ENCODE results near the gene ARHGAP24. TPM values are rescaled to one million over a fixed set of nuclear protein-coding genes. Genes with fewer than 3 reads are reported as not detected.

ARHGAP24 gene
- total RNA-seq, 3 donors from 2014 or later = 20.6 to 60.2 (median 37.2) TPM

- no peak for DNase-seq (ENCODE audit: low spot score in 2 of 2)
- Histone ChIP-seq H3K36me3 (no peaks in the 10 kb centered on the region), H3K27me3 (no peaks in the 10 kb centered on the region), H3K4me1 (no peaks in the 10 kb centered on the region), H3K9me3 (no peaks in the 10 kb centered on the region), H3K4me3 (no peak overlapping the region), H3K27ac (no peak overlapping the region)
- no peak for TF ChIP-seq CTCF (IDR thresholded peaks at IDR 0.05)
- no peak for TF ChIP-seq POLR2A (IDR thresholded peaks at IDR 0.05)
- no peak for TF ChIP-seq POLR2AphosphoS5 (IDR thresholded peaks at IDR 0.05)
- intact Hi-C loops (cut with DNase I; ENCODE audit: low total_unique reads) = no loop called here
These were observed 348.3 kb downstream of the ARHGAP24 start for GRCh38 chr4:85823295-85823694.

GRCh38 chr4:85824166-85824945, 349.4 kb downstream of the ARHGAP24 start:
- intact Hi-C loops (cut with DNase I; ENCODE audit: low total_unique reads) = no loop called here
- Histone ChIP-seq H3K9me3 (no peaks in the 10 kb centered on the region), H3K36me3 (no peaks in the 10 kb centered on the region), H3K4me3 (no peak overlapping the region), H3K27me3 (no peaks in the 10 kb centered on the region), H3K4me1 (no peaks in the 10 kb centered on the region), H3K27ac (no peak overlapping the region)
- DNase-seq (ENCODE audit: low spot score in 2 of 2) = no peak
- TF ChIP-seq POLR2AphosphoS5 (IDR thresholded peaks at IDR 0.05) = no peak

GRCh38 chr4:85826060-85826678, 351.2 kb downstream of the ARHGAP24 start:
- H3K4me3 ChIP-seq = no peak overlapping the region
- no peaks in the 10 kb centered on the region for H3K9me3 ChIP-seq
- TF ChIP-seq POLR2A (IDR thresholded peaks at IDR 0.05) = no peak
- TF ChIP-seq POLR2AphosphoS5 (IDR thresholded peaks at IDR 0.05) = no peak
- TF ChIP-seq CTCF (IDR thresholded peaks at IDR 0.05) = no peak
- no peaks in the 10 kb centered on the region for H3K36me3 ChIP-seq
- no peak overlapping the region for H3K27ac ChIP-seq
- DNase-seq (ENCODE audit: low spot score in 2 of 2) = no peak
- H3K4me1 ChIP-seq = no peaks in the 10 kb centered on the region
- H3K27me3 ChIP-seq = no peaks in the 10 kb centered on the region
- intact Hi-C loops (cut with DNase I; ENCODE audit: low total_unique reads) = no loop called here

GRCh38 chr4:85828027-85828890, 353.3 kb downstream of the ARHGAP24 start:
- TF ChIP-seq POLR2AphosphoS5 (IDR thresholded peaks at IDR 0.05) (no peak), POLR2A (IDR thresholded peaks at IDR 0.05) (no peak), CTCF (IDR thresholded peaks at IDR 0.05) (no peak)
- Histone ChIP-seq H3K4me3 (peak overlapping the region in 2 of 3 donors; percentile 26 to 56), H3K36me3 (no peaks in the 10 kb centered on the region), H3K9me3 (no peaks in the 10 kb centered on the region), H3K27ac (peak overlapping the region; percentile 72 to 74), H3K4me1 (no peaks in the 10 kb centered on the region), H3K27me3 (no peaks in the 10 kb centered on the region)
- DNase-seq (ENCODE audit: low spot score in 2 of 2) = no peak
- intact Hi-C loops (cut with DNase I; ENCODE audit: low total_unique reads) = no loop called here

- Histone ChIP-seq H3K9me3 (no peaks in the 10 kb centered on the region), H3K27me3 (no peaks in the 10 kb centered on the region), H3K27ac (no peak overlapping the region), H3K4me3 (no peak overlapping the region), H3K4me1 (no peaks in the 10 kb centered on the region), H3K36me3 (no peaks in the 10 kb centered on the region)
- TF ChIP-seq POLR2A (IDR thresholded peaks at IDR 0.05) = no peak
- no peak for TF ChIP-seq CTCF (IDR thresholded peaks at IDR 0.05)
- TF ChIP-seq POLR2AphosphoS5 (IDR thresholded peaks at IDR 0.05) = no peak
- no peak for DNase-seq (ENCODE audit: low spot score in 2 of 2)
- intact Hi-C loops (cut with DNase I; ENCODE audit: low total_unique reads) = no loop called here
These were observed 354.5 kb downstream of the ARHGAP24 start for GRCh38 chr4:85829276-85830051.

All from breast epithelium (tissue), 4 donors.